ENCODE data around the gene BTBD9. TPM values are rescaled to one million over a fixed set of nuclear protein-coding genes. Genes with fewer than 3 reads are reported as not detected.

Gene BTBD9
- total RNA-seq, 1 donor from 2014 or later, result 10.3 TPM

DNA sequence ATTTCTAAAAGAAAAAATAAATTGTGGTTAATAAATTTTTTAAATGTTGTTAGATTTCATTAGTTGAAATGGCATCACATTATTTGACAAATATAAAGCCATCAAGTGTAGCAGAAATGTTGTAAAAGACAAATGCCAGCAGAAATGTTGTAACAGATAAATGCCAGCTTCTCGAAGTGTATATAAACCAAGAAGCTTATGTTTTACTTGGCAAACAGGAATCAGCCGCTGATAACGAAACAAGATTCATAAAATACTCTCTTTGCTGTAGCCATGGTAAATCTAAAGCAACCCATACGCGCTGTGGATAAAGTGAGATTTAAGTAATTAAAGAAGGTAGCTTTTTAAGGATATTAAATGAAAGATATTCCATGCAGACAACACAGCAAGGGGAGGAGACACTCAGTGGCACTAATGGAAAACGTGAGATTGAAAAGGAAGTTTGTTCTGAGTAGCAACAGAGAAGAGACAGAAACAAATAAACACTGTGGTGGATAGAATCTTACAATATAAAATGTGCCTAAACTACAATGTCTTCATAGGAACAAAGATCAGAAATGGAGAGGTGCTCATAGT, 29.6 kb downstream of the BTBD9 start:
- Mint-ChIP-seq H3K4me1 (ENCODE audit: low read depth, unreplicated experiment) (peaks cover 10% of the 10 kb centered on the region), H3K27me3 (ENCODE audit: low read depth, unreplicated experiment) (no peaks in the 10 kb centered on the region), H3K36me3 (ENCODE audit: low read depth, unreplicated experiment) (peaks cover 2% of the 10 kb centered on the region), H3K4me3 (ENCODE audit: unreplicated experiment) (no peak overlapping the region), H3K27ac (ENCODE audit: unreplicated experiment) (no peak overlapping the region), H3K9me3 (ENCODE audit: unreplicated experiment) (no peaks in the 10 kb centered on the region)
- Histone ChIP-seq H3K27ac (ENCODE audit: low read depth, low read length) (no peak overlapping the region), H3K79me2 (ENCODE audit: insufficient read depth, low read length) (no peaks in the 10 kb centered on the region), H3K27me3 (ENCODE audit: insufficient read depth, low read length) (no peaks in the 10 kb centered on the region), H3K4me3 (ENCODE audit: insufficient read depth, low read depth, low read length) (no peak overlapping the region), H3K9me3 (ENCODE audit: insufficient read depth, low read depth, low read length) (no peaks in the 10 kb centered on the region), H3K4me1 (ENCODE audit: insufficient read depth, low read length) (peaks cover 4% of the 10 kb centered on the region), H2AFZ (ENCODE audit: low read depth, low read length) (no peak overlapping the region), H3K36me3 (ENCODE audit: insufficient read depth, low read length) (no peaks in the 10 kb centered on the region), H3K9ac (ENCODE audit: low read length) (no peak overlapping the region), H3K4me2 (ENCODE audit: low read length) (no peak overlapping the region), H4K20me1 (ENCODE audit: insufficient read depth, low read length) (peaks cover 31% of the 10 kb centered on the region)
- no peak for TF ChIP-seq EZH2 (IDR thresholded peaks at IDR 0.05; ENCODE audit: insufficient read depth, low read length)
- TF ChIP-seq, protein P1, sequence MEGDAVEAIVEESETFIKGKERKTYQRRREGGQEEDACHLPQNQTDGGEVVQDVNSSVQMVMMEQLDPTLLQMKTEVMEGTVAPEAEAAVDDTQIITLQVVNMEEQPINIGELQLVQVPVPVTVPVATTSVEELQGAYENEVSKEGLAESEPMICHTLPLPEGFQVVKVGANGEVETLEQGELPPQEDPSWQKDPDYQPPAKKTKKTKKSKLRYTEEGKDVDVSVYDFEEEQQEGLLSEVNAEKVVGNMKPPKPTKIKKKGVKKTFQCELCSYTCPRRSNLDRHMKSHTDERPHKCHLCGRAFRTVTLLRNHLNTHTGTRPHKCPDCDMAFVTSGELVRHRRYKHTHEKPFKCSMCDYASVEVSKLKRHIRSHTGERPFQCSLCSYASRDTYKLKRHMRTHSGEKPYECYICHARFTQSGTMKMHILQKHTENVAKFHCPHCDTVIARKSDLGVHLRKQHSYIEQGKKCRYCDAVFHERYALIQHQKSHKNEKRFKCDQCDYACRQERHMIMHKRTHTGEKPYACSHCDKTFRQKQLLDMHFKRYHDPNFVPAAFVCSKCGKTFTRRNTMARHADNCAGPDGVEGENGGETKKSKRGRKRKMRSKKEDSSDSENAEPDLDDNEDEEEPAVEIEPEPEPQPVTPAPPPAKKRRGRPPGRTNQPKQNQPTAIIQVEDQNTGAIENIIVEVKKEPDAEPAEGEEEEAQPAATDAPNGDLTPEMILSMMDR (IDR thresholded peaks at IDR 0.05; ENCODE audit: insufficient read depth, low read depth, low read length), result no peak
- FAIRE-seq (no peak), DNase-seq (ENCODE audit: low read depth) (no peak)

DNA sequence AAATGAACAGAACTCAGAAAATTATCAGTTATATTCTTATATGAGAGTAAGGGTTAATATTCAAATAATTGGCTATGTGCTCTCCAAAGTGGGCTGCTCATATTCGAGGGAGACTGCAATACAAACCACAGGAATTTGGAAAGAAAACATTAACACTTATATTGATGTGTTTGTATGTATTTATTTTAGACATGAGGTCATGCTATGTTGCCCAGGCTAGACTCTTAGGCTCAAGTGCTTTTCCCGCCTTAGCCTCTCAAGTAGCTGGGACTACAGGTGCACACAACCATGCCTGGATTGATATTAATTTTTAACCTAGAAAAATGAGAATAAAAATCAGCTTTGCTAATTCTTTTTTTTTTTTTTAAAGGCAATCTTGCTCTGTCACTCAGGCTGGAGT, 35.0 kb downstream of the BTBD9 start:
- Histone ChIP-seq H2AFZ (ENCODE audit: low read depth, low read length) (no peak overlapping the region), H3K27me3 (ENCODE audit: insufficient read depth, low read length) (no peaks in the 10 kb centered on the region), H3K9me3 (ENCODE audit: insufficient read depth, low read depth, low read length) (no peaks in the 10 kb centered on the region), H3K36me3 (ENCODE audit: insufficient read depth, low read length) (no peaks in the 10 kb centered on the region), H3K4me2 (ENCODE audit: low read length) (no peak overlapping the region), H3K4me1 (ENCODE audit: insufficient read depth, low read length) (no peaks in the 10 kb centered on the region), H3K79me2 (ENCODE audit: insufficient read depth, low read length) (no peaks in the 10 kb centered on the region), H3K9ac (ENCODE audit: low read length) (no peak overlapping the region), H3K4me3 (ENCODE audit: insufficient read depth, low read depth, low read length) (no peak overlapping the region), H3K27ac (ENCODE audit: low read depth, low read length) (no peak overlapping the region), H4K20me1 (ENCODE audit: insufficient read depth, low read length) (peaks cover 26% of the 10 kb centered on the region)
- DNase-seq (ENCODE audit: low read depth), result peak; percentile 35
- Mint-ChIP-seq H3K9me3 (ENCODE audit: unreplicated experiment) (no peaks in the 10 kb centered on the region), H3K4me3 (ENCODE audit: unreplicated experiment) (no peak overlapping the region), H3K27ac (ENCODE audit: unreplicated experiment) (peak overlapping the region; percentile 97), H3K4me1 (ENCODE audit: low read depth, unreplicated experiment) (peaks cover 18% of the 10 kb centered on the region), H3K27me3 (ENCODE audit: low read depth, unreplicated experiment) (no peaks in the 10 kb centered on the region), H3K36me3 (ENCODE audit: low read depth, unreplicated experiment) (peaks cover 2% of the 10 kb centered on the region)
- FAIRE-seq, result no peak
- TF ChIP-seq EZH2 (IDR thresholded peaks at IDR 0.05; ENCODE audit: insufficient read depth, low read length), result no peak
- TF ChIP-seq, protein P1 (IDR thresholded peaks at IDR 0.05; ENCODE audit: insufficient read depth, low read depth, low read length), result no peak

DNA sequence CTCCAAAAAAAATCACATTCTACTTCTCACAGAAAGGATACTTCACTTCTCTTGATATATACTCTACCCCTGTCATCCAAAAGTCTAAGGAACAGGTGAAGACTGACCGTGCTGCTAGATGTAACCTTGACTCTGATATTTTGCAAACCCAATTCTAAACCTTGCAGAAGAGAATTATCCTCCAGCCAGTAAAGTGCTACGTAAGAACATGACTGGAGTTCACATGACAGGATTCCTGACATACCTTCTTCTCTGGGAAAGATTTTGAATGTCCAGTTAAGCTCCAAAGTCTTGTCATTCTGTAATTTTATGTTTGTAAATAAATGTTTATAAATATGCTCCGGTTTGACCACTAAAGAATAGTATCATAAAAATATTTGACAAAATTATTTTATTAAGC, 35.8 kb downstream of the BTBD9 start:
- no peaks in the 10 kb centered on the region for H3K9me3 Mint-ChIP-seq (ENCODE audit: unreplicated experiment)
- H3K9ac ChIP-seq (ENCODE audit: low read length), result no peak overlapping the region
- H3K4me1 Mint-ChIP-seq (ENCODE audit: low read depth, unreplicated experiment), result peaks cover 18% of the 10 kb centered on the region
- no peaks in the 10 kb centered on the region for H3K27me3 Mint-ChIP-seq (ENCODE audit: low read depth, unreplicated experiment)
- H3K9me3 ChIP-seq (ENCODE audit: insufficient read depth, low read depth, low read length), result no peaks in the 10 kb centered on the region
- peaks cover 2% of the 10 kb centered on the region for H3K36me3 Mint-ChIP-seq (ENCODE audit: low read depth, unreplicated experiment)
- H3K79me2 ChIP-seq (ENCODE audit: insufficient read depth, low read length), result no peaks in the 10 kb centered on the region
- H3K4me1 ChIP-seq (ENCODE audit: insufficient read depth, low read length), result no peaks in the 10 kb centered on the region
- TF ChIP-seq EZH2 (IDR thresholded peaks at IDR 0.05; ENCODE audit: insufficient read depth, low read length), result no peak
- TF ChIP-seq, protein P1 (IDR thresholded peaks at IDR 0.05; ENCODE audit: insufficient read depth, low read depth, low read length), result no peak
- H3K27ac ChIP-seq (ENCODE audit: low read depth, low read length), result no peak overlapping the region
- no peaks in the 10 kb centered on the region for H3K27me3 ChIP-seq (ENCODE audit: insufficient read depth, low read length)
- no peak overlapping the region for H3K4me3 ChIP-seq (ENCODE audit: insufficient read depth, low read depth, low read length)
- FAIRE-seq, result no peak
- no peak overlapping the region for H3K4me2 ChIP-seq (ENCODE audit: low read length)
- H4K20me1 ChIP-seq (ENCODE audit: insufficient read depth, low read length), result peaks cover 23% of the 10 kb centered on the region
- no peak overlapping the region for H2AFZ ChIP-seq (ENCODE audit: low read depth, low read length)
- peak overlapping the region; percentile 97 for H3K27ac Mint-ChIP-seq (ENCODE audit: unreplicated experiment)
- no peak overlapping the region for H3K4me3 Mint-ChIP-seq (ENCODE audit: unreplicated experiment)
- no peaks in the 10 kb centered on the region for H3K36me3 ChIP-seq (ENCODE audit: insufficient read depth, low read length)
- peak; percentile 53 for DNase-seq (ENCODE audit: low read depth)
